HEK293 (cell line): ENCODE measurements around the gene SRSF12.

ENCODE experiments used
- CTCF ChIA-PET: fragments of 350-600 bp; formaldehyde crosslinking; extraction: SDS; loops from one replicate; lab custom pipeline; 2021; ENCODE audit warnings: antibody characterized with exemption; lab: Yijun Ruan, JAX
- POLR2A ChIA-PET: fragments of 300-600 bp; formaldehyde crosslinking; extraction: SDS; loops from one replicate; lab custom pipeline; 2020; ENCODE audit warnings: antibody characterized with exemption, inconsistent platforms; lab: Yijun Ruan, JAX
- H3K27ac ChIP-seq: fragments of 200-500 bp; sonication (Bioruptor generic); 2 replicates; pipeline ENCODE4 v1.5.1; 2014; ENCODE audit warnings: low read depth, low read length, control low read depth, inconsistent platforms; ENCODE audit errors: extremely low read depth
- H3K36me3 ChIP-seq, 2 experiments: fragments of 200-500 bp in 1 of 2; sonication (Bioruptor generic) in 1 of 2; 1 replicate in 1 of 2; 2 replicates in 1 of 2; pipeline ENCODE4 v1.5.1; 2014 to 2017; ENCODE audit warnings: inconsistent platforms in 2 of 2, low read length in 2 of 2; ENCODE audit not compliant: control insufficient read depth in 2 of 2, insufficient read depth in 1 of 2
- H3K4me1 ChIP-seq: fragments of 200-500 bp; sonication (Bioruptor generic); 2 replicates; pipeline ENCODE4 v1.5.1; 2014; ENCODE audit warnings: mild to moderate bottlenecking, low read length, inconsistent platforms; ENCODE audit not compliant: control insufficient read depth, insufficient read depth
- H3K4me3 ChIP-seq: 2 replicates; pipeline ENCODE4 v1.5.1; 2011; ENCODE audit warnings: low read depth, mild to moderate bottlenecking, control low read depth, low read length, moderate library complexity
- H3K9me3 ChIP-seq: fragments of 200-500 bp; sonication (Bioruptor generic); 2 replicates; pipeline ENCODE4 v1.5.1; 2014; ENCODE audit warnings: low read depth, low read length, inconsistent platforms; ENCODE audit not compliant: control insufficient read depth, insufficient read depth
- CTCF ChIP-seq: fragments of 450-650 bp; formaldehyde crosslinking; IDR thresholded peaks from 2 replicates; pipeline ENCODE4 v1.5.1; 2016; ENCODE audit warnings: missing biosample characterization, missing genetic modification characterization
- GLI2 ChIP-seq: fragments of 450-650 bp; formaldehyde crosslinking; IDR thresholded peaks from 2 replicates; pipeline ENCODE4; 2017; ENCODE audit warnings: missing biosample characterization, missing genetic modification characterization, low read depth, borderline replicate concordance
- MEIS1 ChIP-seq: sonication (generic); formaldehyde crosslinking; IDR thresholded peaks from 2 replicates; pipeline ENCODE4 v1.8.1; 2022; ENCODE audit warnings: missing genetic modification reagents, mild to moderate bottlenecking, borderline replicate concordance
- MZF1 ChIP-seq: fragments of 450-650 bp; formaldehyde crosslinking; IDR thresholded peaks from 2 replicates; pipeline ENCODE4 v1.5.1; 2017; ENCODE audit warnings: missing biosample characterization, missing genetic modification characterization, borderline replicate concordance
- PRDM1 ChIP-seq: fragments of 450-650 bp; formaldehyde crosslinking; IDR thresholded peaks from 2 replicates; pipeline ENCODE4; 2016; ENCODE audit warnings: missing biosample characterization, missing genetic modification characterization
- RBAK ChIP-seq: fragments of 450-650 bp; formaldehyde crosslinking; IDR thresholded peaks from 2 replicates; pipeline ENCODE4 v1.5.1; 2016; ENCODE audit warnings: missing biosample characterization, missing genetic modification characterization
- SCRT2 ChIP-seq: fragments of 450-650 bp; formaldehyde crosslinking; IDR thresholded peaks from 2 replicates; pipeline ENCODE4 v1.5.1; 2016; ENCODE audit warnings: missing biosample characterization, missing genetic modification characterization
- ZBTB17 ChIP-seq: fragments of 450-650 bp; formaldehyde crosslinking; IDR thresholded peaks from 2 replicates; pipeline ENCODE4 v1.5.1; 2016; ENCODE audit warnings: missing biosample characterization, missing genetic modification characterization
- ZBTB49 ChIP-seq: fragments of 450-650 bp; formaldehyde crosslinking; IDR thresholded peaks from 2 replicates; pipeline ENCODE4 v1.5.1; 2016; ENCODE audit warnings: missing biosample characterization, missing genetic modification characterization, low read depth
- ZFP37 ChIP-seq: fragments of 450-650 bp; formaldehyde crosslinking; IDR thresholded peaks from 2 replicates; pipeline ENCODE4 v1.5.1; 2016; ENCODE audit warnings: missing biosample characterization, missing genetic modification characterization
- ZNF239 ChIP-seq: fragments of 450-650 bp; formaldehyde crosslinking; IDR thresholded peaks from 2 replicates; pipeline ENCODE4 v1.5.1; 2016; ENCODE audit warnings: missing biosample characterization, missing genetic modification characterization
- ZNF266 ChIP-seq: fragments of 450-650 bp; formaldehyde crosslinking; IDR thresholded peaks from 2 replicates; pipeline ENCODE4 v1.5.1; 2016; ENCODE audit warnings: missing biosample characterization, missing genetic modification characterization, low read depth
- ZNF433 ChIP-seq: fragments of 450-650 bp; formaldehyde crosslinking; IDR thresholded peaks from 2 replicates; pipeline ENCODE4 v1.5.1; 2016; ENCODE audit warnings: missing biosample characterization, missing genetic modification characterization, low read depth
- ZNF510 ChIP-seq: fragments of 450-650 bp; formaldehyde crosslinking; IDR thresholded peaks from 2 replicates; pipeline ENCODE4 v1.5.1; 2018; ENCODE audit warnings: mild to moderate bottlenecking, missing genetic modification characterization, missing biosample characterization; ENCODE audit not compliant: insufficient replicate concordance
- ZNF529 ChIP-seq: fragments of 450-650 bp; formaldehyde crosslinking; IDR thresholded peaks from 2 replicates; pipeline ENCODE4 v1.5.1; 2017; ENCODE audit warnings: missing genetic modification characterization, missing biosample characterization; ENCODE audit not compliant: insufficient replicate concordance
- ZNF560 ChIP-seq: fragments of 450-650 bp; formaldehyde crosslinking; IDR thresholded peaks from 2 replicates; pipeline ENCODE4 v1.5.1; 2017; ENCODE audit warnings: missing biosample characterization, missing genetic modification characterization, borderline replicate concordance
- ZNF623 ChIP-seq: fragments of 450-650 bp; formaldehyde crosslinking; IDR thresholded peaks from 2 replicates; pipeline ENCODE4 v1.5.1; 2016; ENCODE audit warnings: missing biosample characterization, missing genetic modification characterization
- ZNF629 ChIP-seq: fragments of 450-650 bp; formaldehyde crosslinking; IDR thresholded peaks from 2 replicates; pipeline ENCODE4 v1.5.1; 2017; ENCODE audit warnings: missing biosample characterization, missing genetic modification characterization
- ZNF664 ChIP-seq: fragments of 450-650 bp; formaldehyde crosslinking; IDR thresholded peaks from 2 replicates; pipeline ENCODE4 v1.5.1; 2016; ENCODE audit warnings: missing biosample characterization, missing genetic modification characterization
- ZNF776 ChIP-seq: fragments of 450-650 bp; formaldehyde crosslinking; IDR thresholded peaks from 2 replicates; pipeline ENCODE4 v1.5.0; 2017; ENCODE audit warnings: missing biosample characterization, missing genetic modification characterization, borderline replicate concordance

SRSF12 gene

GRCh38 chr6:89162047-89162371, 44.1 kb upstream of the SRSF12 start:
- Histone ChIP-seq H3K36me3 (peaks cover 67 to 78% of the 10 kb centered on the region in 2 experiments), H3K4me1 (no peaks in the 10 kb centered on the region), H3K9me3 (no peaks in the 10 kb centered on the region)
- POLR2A ChIA-PET, result interaction anchor here (0.7 kb wide), 1 partner anchor 82 kb away, joined by 3 read pairs; the partner anchor contains the start of gene PNRC1
- TF ChIP-seq ZNF776 (tag by site-specific recombination) (no peak), ZNF529 (tag by site-specific recombination) (no peak), ZNF629 (tag by site-specific recombination) (no peak)
- TF ChIP-seq, all 188 proteins: peak for 0
- CTCF ChIA-PET, result interaction anchor here (0.9 to 1.5 kb wide), 3 partner anchors 9 to 19 kb away, joined by 3 to 4 read pairs (median 4); no protein-coding TSS in a partner anchor
- no peak overlapping the region for H3K4me3 ChIP-seq
- no peak overlapping the region for H3K27ac ChIP-seq

- Histone ChIP-seq H3K36me3 (peaks cover 69 to 80% of the 10 kb centered on the region in 2 experiments), H3K4me1 (no peaks in the 10 kb centered on the region), H3K4me3 (no peak overlapping the region), H3K9me3 (no peaks in the 10 kb centered on the region), H3K27ac (no peak overlapping the region)
- CTCF ChIA-PET, result interaction anchor here (0.9 to 1.5 kb wide), 3 partner anchors 9 to 18 kb away, joined by 3 to 4 read pairs (median 4); no protein-coding TSS in a partner anchor
- TF ChIP-seq ZNF664 (tag by site-specific recombination) (peak; percentile 57; the same call in 1 of the 2 replicates), ZFP37 (tag by site-specific recombination) (no peak), CTCF (tag by site-specific recombination) (peak; percentile 55)
- POLR2A ChIA-PET, result interaction anchor here (0.7 kb wide), 1 partner anchor 81 kb away, joined by 3 read pairs; the partner anchor contains the start of gene PNRC1
Measured at GRCh38 chr6:89161326-89162046, 43.6 kb upstream of the SRSF12 start.

DNA sequence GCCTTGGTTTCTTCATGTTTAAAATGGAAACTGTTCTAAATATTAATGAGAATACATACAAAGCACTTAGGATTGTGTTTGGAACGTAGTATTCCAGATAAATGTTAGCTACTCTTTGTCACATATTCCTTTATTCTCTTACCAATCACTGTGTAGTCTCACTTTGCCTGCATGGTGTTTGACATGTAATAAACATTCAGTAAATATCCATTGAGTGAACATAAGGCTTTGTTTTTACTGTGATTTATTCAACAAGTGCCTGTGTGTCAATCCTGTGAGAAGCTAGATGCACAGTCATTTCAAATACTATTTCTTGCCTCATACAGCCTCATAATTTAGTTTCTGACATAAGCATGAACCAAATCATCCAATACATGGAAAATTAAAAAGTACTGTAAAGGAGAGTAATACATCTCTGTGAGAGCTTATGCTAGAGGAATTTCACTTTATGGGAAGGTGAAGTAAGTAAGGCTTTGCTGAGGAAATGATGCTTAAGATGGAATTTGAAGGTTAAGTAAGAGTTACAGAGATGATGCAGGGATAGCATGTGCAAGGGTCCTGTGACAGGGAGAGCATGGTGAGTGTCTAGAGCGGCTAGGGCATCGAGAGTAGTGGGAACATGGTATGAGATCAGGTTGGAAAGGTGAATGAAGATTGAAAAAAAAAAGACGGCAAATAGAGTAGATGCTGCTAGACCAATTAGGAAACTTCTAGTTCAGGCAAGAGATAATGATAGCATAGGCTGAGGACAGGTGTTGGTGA, 42.6 kb upstream of the SRSF12 start:
- Histone ChIP-seq H3K9me3 (no peaks in the 10 kb centered on the region), H3K4me3 (no peak overlapping the region), H3K27ac (no peak overlapping the region), H3K36me3 (peaks cover 72 to 76% of the 10 kb centered on the region in 2 experiments), H3K4me1 (no peaks in the 10 kb centered on the region)
- POLR2A ChIA-PET, result interaction anchor here (1.9 kb wide), 1 partner anchor 80 kb away, joined by 4 read pairs; the partner anchor contains the start of gene PNRC1
- TF ChIP-seq PRDM1 (tag by site-specific recombination), result peak; percentile 16; the same call in 1 of the 2 replicates
- no peak for TF ChIP-seq ZNF266 (tag by site-specific recombination)
- peak; percentile 98 for TF ChIP-seq ZNF623 (tag by site-specific recombination)
- peak; percentile 45; the same call in 1 of the 2 replicates for TF ChIP-seq SCRT2
- TF ChIP-seq ZNF560 (tag by site-specific recombination), result no peak
- CTCF ChIA-PET, result interaction anchor here (0.6 to 2.3 kb wide), 3 partner anchors 37 to 1135 kb away, joined by 3 to 10 read pairs (median 3); no protein-coding TSS in a partner anchor

DNA sequence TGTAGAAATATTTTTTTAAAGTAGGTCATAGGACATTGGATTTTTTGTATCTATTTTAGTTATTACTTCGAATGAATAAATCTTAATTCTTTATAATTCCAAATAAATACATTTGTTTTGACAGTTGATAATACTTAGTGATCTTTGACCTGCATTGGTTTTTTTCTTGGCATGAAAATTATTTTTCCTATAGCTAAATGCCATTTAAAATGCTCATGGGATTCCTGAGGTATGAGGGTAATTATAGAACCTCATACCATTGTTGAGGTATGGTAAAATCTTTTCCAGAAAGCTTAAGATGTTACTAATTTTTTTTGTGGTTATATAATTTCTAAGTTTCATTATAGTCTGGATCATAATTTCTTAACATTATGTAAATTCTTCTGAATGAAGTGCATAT, 36.3 kb upstream of the SRSF12 start:
- POLR2A ChIA-PET, result no interaction called here
- H3K4me1 ChIP-seq, result peaks cover under 1% of the 10 kb centered on the region; the same call in 1 of the 2 replicates
- H3K9me3 ChIP-seq, result no peaks in the 10 kb centered on the region
- CTCF ChIA-PET, result interaction anchor here (0.5 to 1.3 kb wide), 8 partner anchors 10 to 1426 kb away, joined by 3 to 4 read pairs (median 3); no protein-coding TSS in a partner anchor
- H3K36me3 ChIP-seq, result peaks cover 52 to 64% of the 10 kb centered on the region in 2 experiments
- H3K4me3 ChIP-seq, result no peak overlapping the region
- H3K27ac ChIP-seq, result no peak overlapping the region
- TF ChIP-seq MZF1 (no peak), ZBTB17 (tag by site-specific recombination) (no peak), ZNF510 (tag by site-specific recombination) (no peak), ZBTB49 (tag by site-specific recombination) (no peak), GLI2 (tag by site-specific recombination) (no peak), RBAK (tag by site-specific recombination) (no peak), ZNF239 (no peak), ZNF433 (tag by site-specific recombination) (no peak), MEIS1 (no peak)
